A673 (cell line): ENCODE measurements around the gene TMPRSS6. TPM values are rescaled to one million over a fixed set of nuclear protein-coding genes. Genes with fewer than 3 reads are reported as not detected.

Experiments
- BruUV-seq: library from RNA; stranded (reverse); fragments of 400-500 nt; replicated peaks from 2 replicates; lab custom pipeline; 2021; lab: Mats Ljungman, UMichigan
- CTCF ChIA-PET: fragments of 300-600 bp; sonication (Branson Sonifier 250); formaldehyde crosslinking; loops from one replicate; lab custom pipeline; 2022; ENCODE audit warnings: antibody characterized with exemption; lab: Charles Lee
- POLR2A ChIA-PET: fragments of 300-600 bp; sonication (Branson Sonifier 250); formaldehyde crosslinking; loops from one replicate; lab custom pipeline; 2022; ENCODE audit warnings: antibody characterized with exemption; ENCODE audit not compliant: low non-redundant PET; lab: Charles Lee
- DNase-seq: peaks from one replicate; pipeline ENCODE4 v3.0.0-alpha.2; 2015; ENCODE audit warnings: low spot score
- H3K27ac ChIP-seq: fragments of 200-600 bp; sonication (generic); 2 replicates; pipeline ENCODE4 v1.5.1; 2016; ENCODE audit warnings: mixed run types, low read depth, mild to moderate bottlenecking, mixed read lengths, antibody characterized with exemption, low read length; ENCODE audit not compliant: poor library complexity, severe bottlenecking
- H3K27me3 ChIP-seq: fragments of 200-600 bp; sonication (generic); replicated peaks from 2 replicates; pipeline ENCODE4 v1.6.1; 2017; ENCODE audit warnings: mixed run types, low read depth, mild to moderate bottlenecking, mixed read lengths, antibody characterized with exemption, low read length; ENCODE audit not compliant: insufficient read depth, poor library complexity
- H3K36me3 ChIP-seq: fragments of 200-600 bp; sonication (generic); 2 replicates; pipeline ENCODE4 v1.6.1; 2016; ENCODE audit warnings: mixed run types, mild to moderate bottlenecking, mixed read lengths, antibody characterized with exemption, low read length; ENCODE audit not compliant: insufficient read depth, poor library complexity, severe bottlenecking
- H3K4me1 ChIP-seq: fragments of 200-600 bp; sonication (generic); 2 replicates; pipeline ENCODE4 v1.6.1; 2017; ENCODE audit warnings: mixed run types, mild to moderate bottlenecking, mixed read lengths, antibody characterized with exemption, low read length; ENCODE audit not compliant: insufficient read depth, poor library complexity, severe bottlenecking
- H3K4me3 ChIP-seq: fragments of 200-600 bp; sonication (generic); 2 replicates; pipeline ENCODE4 v1.5.1; 2016; ENCODE audit warnings: low read depth, mixed run types, mild to moderate bottlenecking, mixed read lengths, low read length; ENCODE audit not compliant: poor library complexity, severe bottlenecking
- H3K9me3 ChIP-seq: fragments of 200-600 bp; sonication (generic); 2 replicates; pipeline ENCODE4 v1.6.1; 2016; ENCODE audit warnings: mixed run types, low read depth, mild to moderate bottlenecking, mixed read lengths, antibody characterized with exemption, low read length; ENCODE audit not compliant: poor library complexity, severe bottlenecking
- CTCF ChIP-seq: fragments of 300-800, 200-600 bp; sonication (generic); conservative IDR thresholded peaks from 2 replicates; pipeline ENCODE4 v1.5.1; 2017; ENCODE audit warnings: low read depth, mild to moderate bottlenecking, antibody characterized with exemption, low read length, moderate library complexity, mixed read lengths
- EZH2 ChIP-seq: fragments of 200-600 bp; sonication (generic); IDR thresholded peaks from 2 replicates; pipeline ENCODE4 v1.6.1; 2017; ENCODE audit warnings: borderline replicate concordance, low read depth, mild to moderate bottlenecking, mixed read lengths, antibody characterized with exemption, low read length; ENCODE audit not compliant: poor library complexity, severe bottlenecking
- intact Hi-C: fragments of 100-400 bp; cut with micrococcal nuclease; formaldehyde crosslinking; loops from one replicate; pipeline ENCODE4 v1.10.0; 2022; ENCODE audit not compliant: unreplicated experiment
- total RNA-seq: library from RNA; stranded (reverse); gene quantifications from 2 replicates; pipeline ENCODE4 v1.2.3, GENCODE V29; 2021

TMPRSS6 gene
- total RNA-seq, 1 experiment from 2014 or later: not detected

DNA sequence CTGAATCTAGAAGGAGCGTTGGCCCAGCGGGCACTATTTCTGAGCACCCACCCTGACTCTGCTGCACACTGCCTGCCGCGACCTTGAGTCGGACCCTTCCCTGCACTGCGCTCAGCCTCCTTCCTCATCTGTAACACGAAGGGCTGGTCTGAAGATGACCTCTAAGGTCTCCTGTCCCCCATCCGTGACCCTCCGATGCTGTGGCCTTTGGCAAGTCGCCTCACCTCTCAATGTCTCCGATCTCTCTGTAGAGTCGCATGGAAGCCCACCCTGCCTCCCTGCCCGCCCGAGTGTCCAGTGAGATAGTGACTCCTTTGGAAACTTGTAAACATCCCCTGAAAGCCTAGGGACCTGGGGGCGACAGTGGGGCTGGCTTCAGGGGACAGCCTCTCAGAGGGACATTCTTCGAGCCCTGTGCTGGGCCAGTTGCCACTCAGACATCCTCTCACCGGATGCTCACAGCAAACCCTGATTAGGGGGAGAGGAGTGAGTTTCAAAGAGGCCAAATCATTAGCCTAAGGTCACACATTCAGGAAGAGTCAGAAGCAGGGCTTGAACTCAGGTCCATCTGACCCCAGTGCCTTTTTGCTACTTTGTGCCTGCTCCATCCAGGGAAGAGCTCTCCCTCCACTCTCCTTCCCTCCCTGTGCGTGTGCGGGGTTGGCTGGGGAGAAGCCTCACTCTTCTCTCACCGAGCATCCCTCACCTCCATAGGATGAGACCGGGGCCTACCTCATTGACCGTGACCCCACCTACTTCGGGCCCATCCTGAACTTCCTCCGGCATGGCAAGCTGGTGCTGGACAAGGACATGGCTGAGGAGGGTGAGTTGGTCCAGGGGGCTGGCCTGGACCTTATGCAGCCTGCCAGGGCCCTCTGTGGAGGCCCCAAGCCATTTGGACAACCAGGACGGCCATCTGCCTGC lies 56.9 kb downstream of the TMPRSS6 start:
- no peak for DNase-seq
- ChIA-PET CTCF (interaction anchor here (0.7 kb wide), 1 partner anchor 74 kb away, joined by 5 read pairs; no protein-coding TSS in a partner anchor), POLR2A (no interaction called here)
- TF ChIP-seq CTCF (no peak), EZH2 (no peak)
- Histone ChIP-seq H3K4me3 (peak overlapping the region; percentile 92), H3K4me1 (peaks cover 4% of the 10 kb centered on the region), H3K27me3 (no peaks in the 10 kb centered on the region), H3K36me3 (peaks cover 3% of the 10 kb centered on the region), H3K9me3 (no peaks in the 10 kb centered on the region), H3K27ac (no peak overlapping the region)
- no TSS peak for BruUV-seq
- intact Hi-C loops: no loop called here

GRCh38 chr22:37051391-37052385 lies 57.8 kb downstream of the TMPRSS6 start, which contains the start of gene KCTD17:
Gene KCTD17, plus strand, starts transcription at chr22:37051742. Its CDS starts 19 bp downstream, at chr22:37051761.
- Histone ChIP-seq H3K4me1 (peaks cover 4% of the 10 kb centered on the region), H3K27ac (no peak within 1 kb of the TSS), H3K9me3 (no peaks in the 10 kb centered on the region), H3K36me3 (no peaks in the 10 kb centered on the region), H3K27me3 (no peaks in the 10 kb centered on the region), H3K4me3 (peak within 1 kb of the TSS; percentile 92)
- no TSS peak for BruUV-seq
- ChIA-PET CTCF (interaction anchor here (0.6 to 0.7 kb wide), 4 partner anchors 11 to 375 kb away, joined by 3 to 6 read pairs (median 4); no protein-coding TSS in a partner anchor), POLR2A (interaction anchor here (0.6 to 0.7 kb wide), 2 partner anchors 556 to 736 kb away, joined by 3 to 15 read pairs; no protein-coding TSS in a partner anchor)
- intact Hi-C loops: no loop called here
- TF ChIP-seq EZH2 (no peak), CTCF (no peak)
- peak; percentile 84 for DNase-seq

- Histone ChIP-seq H3K4me1 (peaks cover 4% of the 10 kb centered on the region), H3K4me3 (peak overlapping the region; percentile 92), H3K36me3 (no peaks in the 10 kb centered on the region), H3K27me3 (no peaks in the 10 kb centered on the region), H3K9me3 (no peaks in the 10 kb centered on the region), H3K27ac (no peak overlapping the region)
- CTCF ChIA-PET: interaction anchor here (0.6 to 0.7 kb wide), 2 partner anchors 10 to 249 kb away, joined by 3 to 6 read pairs; no protein-coding TSS in a partner anchor
- no peak for DNase-seq
- TF ChIP-seq EZH2: no peak
- no peak for TF ChIP-seq CTCF
- no TSS peak for BruUV-seq
- POLR2A ChIA-PET: interaction anchor here (0.6 to 0.7 kb wide), 2 partner anchors 557 to 737 kb away, joined by 3 to 15 read pairs; no protein-coding TSS in a partner anchor
- intact Hi-C loops: no loop called here
These were observed 58.6 kb downstream of the TMPRSS6 start for GRCh38 chr22:37050913-37051312.
